HUDEP-2 (cell line): ENCODE results near the gene KRTAP5-9.
A peak's percentile ranks its signal among the peaks of the same experiment; 100 is the strongest.
"Not testable (repeated sequence)": the region's sequence is repeated elsewhere in the genome, so short reads cannot be mapped to it uniquely, and the experiment has no call there.

Source experiments
- DNase-seq, 76 experiments: peaks; one replicate each; lab custom pipeline; 2025; ENCODE audit not compliant: unreplicated experiment in 76 of 76; lab: John Stamatoyannopoulos, UW

The KRTAP5-9 gene

GRCh38 chr11:71557257-71557656 is 9.0 kb downstream of the KRTAP5-9 start:
- DNase-seq: no peak

- no peak for DNase-seq
These were observed 10.8 kb downstream of the KRTAP5-9 start for GRCh38 chr11:71558996-71559395.

GRCh38 chr11:71562120-71562519 is 13.9 kb downstream of the KRTAP5-9 start:
- no peak for DNase-seq

- peak in 26 of 76 experiments; percentile 2 to 39 (median 10) for DNase-seq
These were observed 15.2 kb downstream of the KRTAP5-9 start for GRCh38 chr11:71563406-71563805.

GRCh38 chr11:71564430-71564829 is 16.2 kb downstream of the KRTAP5-9 start:
- DNase-seq: no peak

GRCh38 chr11:71565263-71565662 is 17.0 kb downstream of the KRTAP5-9 start, which contains the start of gene KRTAP5-10:
KRTAP5-10 (plus strand) TSS chr11:71565563; CDS start chr11:71565588, 25 bp downstream.
- no peak for DNase-seq

GRCh38 chr11:71566081-71566620 is 17.9 kb downstream of the KRTAP5-9 start:
- no peak for DNase-seq

GRCh38 chr11:71566626-71567599 is 18.7 kb downstream of the KRTAP5-9 start:
- not testable (repeated sequence) for DNase-seq

- DNase-seq: not testable (repeated sequence)
These were observed 19.4 kb downstream of the KRTAP5-9 start for GRCh38 chr11:71567633-71568032.

GRCh38 chr11:71568704-71569349 is 20.6 kb downstream of the KRTAP5-9 start:
- no peak for DNase-seq

- not testable (repeated sequence) for DNase-seq
These were observed 23.1 kb downstream of the KRTAP5-9 start for GRCh38 chr11:71571101-71571850.

GRCh38 chr11:71572811-71573210 is 24.6 kb downstream of the KRTAP5-9 start:
- no peak for DNase-seq

- DNase-seq: no peak
These were observed 26.2 kb downstream of the KRTAP5-9 start for GRCh38 chr11:71574418-71574817.

- no peak for DNase-seq
These were observed 27.7 kb downstream of the KRTAP5-9 start for GRCh38 chr11:71575723-71576424.

- not testable (repeated sequence) for DNase-seq
These were observed 28.7 kb downstream of the KRTAP5-9 start for GRCh38 chr11:71576688-71577465.

GRCh38 chr11:71577469-71578004 is 29.3 kb downstream of the KRTAP5-9 start:
- no peak for DNase-seq

- not testable (repeated sequence) for DNase-seq
These were observed 31.3 kb downstream of the KRTAP5-9 start for GRCh38 chr11:71579513-71579912.

GRCh38 chr11:71580057-71581003 is 32.1 kb downstream of the KRTAP5-9 start:
- peak in 56 of 76 experiments; percentile 1 to 60 (median 24) for DNase-seq
